ENCODE data around the gene EDAR.

EDAR gene

DNA sequence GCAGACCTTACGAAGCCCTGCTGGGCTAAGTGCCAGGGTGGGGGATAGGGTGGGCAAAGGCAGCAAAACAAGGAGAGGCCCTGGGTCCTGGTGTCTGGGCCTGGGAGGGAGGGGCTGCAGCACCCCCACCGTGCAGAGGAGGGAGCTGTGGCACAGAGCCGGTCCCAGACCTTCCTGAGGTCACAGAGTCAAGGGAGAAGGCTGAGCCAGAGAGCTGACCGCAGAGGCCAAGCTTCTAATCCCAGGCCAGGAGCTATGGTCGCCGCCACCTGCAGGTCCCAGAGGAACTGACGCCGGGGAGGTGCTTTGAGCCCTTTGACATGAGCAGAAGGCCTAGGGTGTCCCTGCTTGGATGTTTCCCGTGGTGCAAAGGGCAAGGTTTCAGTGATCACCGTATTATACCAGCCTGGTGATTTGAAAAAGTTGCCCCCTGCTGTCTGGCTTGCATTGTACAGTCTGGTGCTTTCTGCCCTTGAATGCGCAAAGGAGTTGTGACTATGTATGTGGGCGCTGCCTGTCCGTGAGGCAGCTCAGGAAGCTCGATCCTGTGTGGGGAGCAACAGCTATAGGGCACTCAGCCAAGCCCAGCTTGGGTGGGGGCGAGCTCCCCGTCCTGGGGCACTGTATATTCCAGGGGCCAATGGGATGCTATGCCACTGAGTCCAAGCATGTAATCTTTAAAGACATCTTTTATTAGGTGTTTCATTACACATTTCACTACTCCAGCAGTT, 44.3 kb downstream of the EDAR start:
- H3K4me3 ChIP-seq (ENCODE audit: low read depth, low read length) = no peak overlapping the region
- H3K9ac ChIP-seq = no peak overlapping the region
- no peaks in the 10 kb centered on the region for H3K9me3 ChIP-seq (ENCODE audit: control insufficient read depth, low read length)
- H3K36me3 ChIP-seq (ENCODE audit: control insufficient read depth, insufficient read depth, low read length) = no peaks in the 10 kb centered on the region
- H2AFZ ChIP-seq = no peak overlapping the region
- TF ChIP-seq, protein P1, sequence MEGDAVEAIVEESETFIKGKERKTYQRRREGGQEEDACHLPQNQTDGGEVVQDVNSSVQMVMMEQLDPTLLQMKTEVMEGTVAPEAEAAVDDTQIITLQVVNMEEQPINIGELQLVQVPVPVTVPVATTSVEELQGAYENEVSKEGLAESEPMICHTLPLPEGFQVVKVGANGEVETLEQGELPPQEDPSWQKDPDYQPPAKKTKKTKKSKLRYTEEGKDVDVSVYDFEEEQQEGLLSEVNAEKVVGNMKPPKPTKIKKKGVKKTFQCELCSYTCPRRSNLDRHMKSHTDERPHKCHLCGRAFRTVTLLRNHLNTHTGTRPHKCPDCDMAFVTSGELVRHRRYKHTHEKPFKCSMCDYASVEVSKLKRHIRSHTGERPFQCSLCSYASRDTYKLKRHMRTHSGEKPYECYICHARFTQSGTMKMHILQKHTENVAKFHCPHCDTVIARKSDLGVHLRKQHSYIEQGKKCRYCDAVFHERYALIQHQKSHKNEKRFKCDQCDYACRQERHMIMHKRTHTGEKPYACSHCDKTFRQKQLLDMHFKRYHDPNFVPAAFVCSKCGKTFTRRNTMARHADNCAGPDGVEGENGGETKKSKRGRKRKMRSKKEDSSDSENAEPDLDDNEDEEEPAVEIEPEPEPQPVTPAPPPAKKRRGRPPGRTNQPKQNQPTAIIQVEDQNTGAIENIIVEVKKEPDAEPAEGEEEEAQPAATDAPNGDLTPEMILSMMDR (IDR thresholded peaks at IDR 0.05) = no peak
- no peaks in the 10 kb centered on the region for H3K4me1 ChIP-seq
- H3K4me2 ChIP-seq (ENCODE audit: low read length) = no peak overlapping the region
- H3K27ac ChIP-seq = no peak overlapping the region
- no peaks in the 10 kb centered on the region for H3K79me2 ChIP-seq
- H3K27me3 ChIP-seq (ENCODE audit: control insufficient read depth, insufficient read depth, low read length) = no peaks in the 10 kb centered on the region

DNA sequence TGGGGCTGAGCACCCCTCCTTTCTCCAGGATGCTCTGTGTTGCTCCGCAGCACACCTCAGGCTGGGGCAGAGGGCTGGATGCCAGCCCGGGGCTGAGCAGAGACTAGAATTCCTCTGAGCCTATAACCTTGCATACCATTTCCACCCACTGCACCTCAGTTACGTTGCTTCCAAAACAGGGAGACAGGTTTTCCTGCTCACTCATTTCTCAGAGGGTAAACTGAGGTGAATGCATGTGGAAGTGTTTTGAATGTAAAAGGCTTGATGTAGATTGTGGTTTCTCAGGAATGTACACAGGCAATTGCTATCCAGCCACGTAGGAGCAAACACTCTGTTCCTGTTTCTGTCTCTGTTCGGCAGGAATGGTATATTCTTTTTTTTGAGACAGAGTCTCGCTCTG, 45.3 kb downstream of the EDAR start:
- H3K4me3 ChIP-seq (ENCODE audit: low read depth, low read length) = no peak overlapping the region
- no peak overlapping the region for H3K9ac ChIP-seq
- no peaks in the 10 kb centered on the region for H3K79me2 ChIP-seq
- no peaks in the 10 kb centered on the region for H3K4me1 ChIP-seq
- H3K4me2 ChIP-seq (ENCODE audit: low read length) = no peak overlapping the region
- no peaks in the 10 kb centered on the region for H3K27me3 ChIP-seq (ENCODE audit: control insufficient read depth, insufficient read depth, low read length)
- H2AFZ ChIP-seq = no peak overlapping the region
- H3K27ac ChIP-seq = no peak overlapping the region
- TF ChIP-seq, protein P1 (IDR thresholded peaks at IDR 0.05) = no peak
- no peaks in the 10 kb centered on the region for H3K36me3 ChIP-seq (ENCODE audit: control insufficient read depth, insufficient read depth, low read length)
- no peaks in the 10 kb centered on the region for H3K9me3 ChIP-seq (ENCODE audit: control insufficient read depth, low read length)

DNA sequence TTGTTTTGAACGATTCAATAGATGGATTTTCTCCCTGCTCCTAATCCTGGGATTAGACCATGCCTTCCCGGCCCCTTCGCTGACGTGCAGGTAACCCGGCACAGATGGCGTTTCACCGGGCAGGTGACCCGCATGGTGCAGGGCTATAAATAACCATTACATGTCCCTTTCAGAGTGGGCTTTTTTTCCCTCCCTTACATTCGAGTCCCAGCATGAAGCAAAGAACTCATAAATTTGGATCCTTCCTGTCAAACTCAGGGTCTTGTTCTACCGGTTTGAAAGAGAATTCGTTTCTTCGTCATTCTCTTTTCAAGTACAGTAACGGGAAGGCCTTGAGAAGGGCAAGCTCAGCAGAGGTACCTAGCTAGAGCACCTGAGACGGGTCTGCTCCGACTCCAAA, 46.1 kb downstream of the EDAR start:
- no peaks in the 10 kb centered on the region for H3K27me3 ChIP-seq (ENCODE audit: control insufficient read depth, insufficient read depth, low read length)
- H3K36me3 ChIP-seq (ENCODE audit: control insufficient read depth, insufficient read depth, low read length) = no peaks in the 10 kb centered on the region
- no peak overlapping the region for H3K27ac ChIP-seq
- H2AFZ ChIP-seq = no peak overlapping the region
- no peaks in the 10 kb centered on the region for H3K4me1 ChIP-seq
- TF ChIP-seq, protein P1 (IDR thresholded peaks at IDR 0.05) = no peak
- no peaks in the 10 kb centered on the region for H3K79me2 ChIP-seq
- H3K4me3 ChIP-seq (ENCODE audit: low read depth, low read length) = no peak overlapping the region
- no peak overlapping the region for H3K9ac ChIP-seq
- H3K4me2 ChIP-seq (ENCODE audit: low read length) = no peak overlapping the region
- no peaks in the 10 kb centered on the region for H3K9me3 ChIP-seq (ENCODE audit: control insufficient read depth, low read length)

DNA sequence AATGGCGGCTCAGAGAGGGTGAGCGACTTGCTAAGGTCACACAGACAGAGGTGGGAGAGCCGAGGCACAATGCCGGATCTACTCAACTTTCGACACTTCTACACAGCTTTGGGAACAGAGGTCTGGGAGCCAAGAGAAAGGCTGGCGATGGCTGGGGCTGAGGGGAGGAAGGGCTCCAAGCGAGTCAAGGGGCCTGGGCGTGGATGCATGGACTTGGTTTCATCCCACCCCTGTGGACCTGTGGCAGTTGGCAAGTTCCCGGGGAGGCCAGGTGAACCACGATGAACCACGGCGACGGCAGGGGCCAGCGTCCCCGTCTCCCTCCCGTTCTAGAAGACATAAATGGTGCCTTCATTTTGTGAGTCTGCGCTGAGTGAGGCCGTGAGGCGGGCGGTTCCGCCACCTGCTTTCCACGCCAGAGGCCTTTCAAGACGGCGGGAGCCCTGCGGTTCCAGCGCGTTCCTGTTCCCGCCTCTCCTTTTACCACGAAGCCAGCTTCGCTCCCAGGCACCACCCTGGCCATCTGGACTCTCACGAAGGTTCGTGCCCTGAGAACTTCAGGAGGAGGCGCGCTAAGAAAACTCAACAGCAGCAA, 46.7 kb downstream of the EDAR start:
- TF ChIP-seq, protein P1 (IDR thresholded peaks at IDR 0.05) = no peak
- no peak overlapping the region for H3K9ac ChIP-seq
- no peak overlapping the region for H3K4me3 ChIP-seq (ENCODE audit: low read depth, low read length)
- no peaks in the 10 kb centered on the region for H3K79me2 ChIP-seq
- H3K4me2 ChIP-seq (ENCODE audit: low read length) = no peak overlapping the region
- no peak overlapping the region for H2AFZ ChIP-seq
- H3K36me3 ChIP-seq (ENCODE audit: control insufficient read depth, insufficient read depth, low read length) = no peaks in the 10 kb centered on the region
- no peaks in the 10 kb centered on the region for H3K27me3 ChIP-seq (ENCODE audit: control insufficient read depth, insufficient read depth, low read length)
- H3K4me1 ChIP-seq = no peaks in the 10 kb centered on the region
- H3K9me3 ChIP-seq (ENCODE audit: control insufficient read depth, low read length) = no peaks in the 10 kb centered on the region
- H3K27ac ChIP-seq = no peak overlapping the region

DNA sequence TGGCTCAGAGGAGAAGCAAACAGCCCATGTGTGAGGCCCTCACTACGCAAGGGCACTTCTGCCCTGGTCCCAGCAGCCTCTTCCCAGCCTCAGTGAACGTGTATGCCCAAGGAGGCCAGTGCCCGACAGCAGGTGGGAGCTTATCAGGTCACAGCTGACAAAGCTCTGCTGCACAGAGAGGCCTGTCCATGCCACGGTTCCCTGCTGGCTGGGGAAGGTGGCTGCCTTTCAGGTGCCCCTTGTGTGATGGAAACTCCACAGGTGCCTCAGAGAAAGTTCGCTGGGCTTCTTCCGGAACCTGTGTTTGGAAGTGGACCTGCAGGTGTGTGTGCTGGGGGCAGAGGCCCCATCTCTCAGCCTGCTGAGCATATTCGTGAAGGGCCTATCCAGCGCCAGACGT, 47.3 kb downstream of the EDAR start:
- H3K9ac ChIP-seq = no peak overlapping the region
- H3K27ac ChIP-seq = no peak overlapping the region
- TF ChIP-seq, protein P1 (IDR thresholded peaks at IDR 0.05) = no peak
- no peaks in the 10 kb centered on the region for H3K4me1 ChIP-seq
- no peaks in the 10 kb centered on the region for H3K9me3 ChIP-seq (ENCODE audit: control insufficient read depth, low read length)
- H3K36me3 ChIP-seq (ENCODE audit: control insufficient read depth, insufficient read depth, low read length) = no peaks in the 10 kb centered on the region
- H3K4me2 ChIP-seq (ENCODE audit: low read length) = no peak overlapping the region
- no peak overlapping the region for H2AFZ ChIP-seq
- no peak overlapping the region for H3K4me3 ChIP-seq (ENCODE audit: low read depth, low read length)
- no peaks in the 10 kb centered on the region for H3K27me3 ChIP-seq (ENCODE audit: control insufficient read depth, insufficient read depth, low read length)
- no peaks in the 10 kb centered on the region for H3K79me2 ChIP-seq

Measured in parathyroid adenoma (tissue), 2 donors.